HepG2 (cell line): ENCODE data around the gene PEX7. TPM values are rescaled to one million over a fixed set of nuclear protein-coding genes. Genes with fewer than 3 reads are reported as not detected.

ENCODE experiments used
- ATAC-seq: fragments of 200-7000 bp; cut with Tn5 transposase; 3 replicates; pipeline ENCODE4 v1.9.1; 2020; ENCODE audit warnings: mild to moderate bottlenecking, moderate library complexity
- BruUV-seq: library from RNA; stranded (reverse); fragments of 400-500 nt; replicated peaks from 2 replicates; lab custom pipeline; 2021; lab: Mats Ljungman, UMichigan
- CTCF ChIA-PET: fragments of 300-600 bp; formaldehyde crosslinking; extraction: SDS; loops from one replicate; lab custom pipeline; 2021; ENCODE audit warnings: low total read pairs, inconsistent platforms, low intra/inter-chr PET ratio; lab: Yijun Ruan, JAX
- POLR2A ChIA-PET: fragments of 350-600 bp; sonication (Branson Sonifier 250); formaldehyde crosslinking; loops from one replicate; lab custom pipeline; 2020; ENCODE audit warnings: antibody characterized with exemption, inconsistent platforms; lab: Yijun Ruan, JAX
- DNase-seq: peaks from one replicate; pipeline ENCODE4 v3.0.0-alpha.2; 2015; ENCODE audit warnings: low spot score
- FAIRE-seq: peaks from 3 replicates; lab custom pipeline; 2011; peaks lifted over from hg19 to GRCh38; lab: Jason Lieb, UNC
- H2AFZ ChIP-seq: one replicate; pipeline ENCODE4 v1.6.1; 2011; ENCODE audit warnings: low read length, inconsistent platforms
- H3K27ac ChIP-seq: fragments of 300-600 bp; 3 replicates; pipeline ENCODE4 v1.8.0; 2011; ENCODE audit warnings: mixed run types, mild to moderate bottlenecking, mixed read lengths, low read length, inconsistent platforms; ENCODE audit not compliant: insufficient read depth; ENCODE audit errors: extremely low read length
- H3K27me3 ChIP-seq, 2 experiments: fragments of 200-600 bp in 1 of 2; 2 replicates in 1 of 2; 3 replicates in 1 of 2; pipeline versions ENCODE4 v1.6.0 to v1.8.0; 2011; ENCODE audit warnings: low read length in 2 of 2, mild to moderate bottlenecking in 2 of 2, moderate library complexity in 2 of 2, inconsistent platforms in 1 of 2; ENCODE audit not compliant: insufficient read depth in 2 of 2, control insufficient read depth in 1 of 2
- H3K36me3 ChIP-seq, 2 experiments: fragments of 200-600 bp in 1 of 2; replicated peaks in 1 of 2; 2 replicates in 1 of 2; 3 replicates in 1 of 2; pipeline versions ENCODE4 v1.5.1 to v1.8.0; 2011; ENCODE audit warnings: low read length in 2 of 2, inconsistent platforms in 1 of 2; ENCODE audit not compliant: insufficient read depth in 2 of 2, control insufficient read depth in 1 of 2
- H3K4me1 ChIP-seq: 2 replicates; pipeline ENCODE4 v1.5.1; 2012; ENCODE audit warnings: low read length, inconsistent platforms; ENCODE audit not compliant: insufficient read depth
- H3K4me2 ChIP-seq: 2 replicates; pipeline ENCODE4 v1.6.0; 2011; ENCODE audit warnings: low read depth, low read length, inconsistent platforms
- H3K4me3 ChIP-seq, 3 experiments: fragments of 200-600 bp in 1 of 3; sonication (generic), shearing (Covaris generic) in 1 of 3; replicated peaks in 1 of 3; 2 replicates each; pipeline ENCODE4 v1.5.1; 2011 to 2016; ENCODE audit warnings: low read length in 3 of 3, inconsistent platforms in 2 of 3, low read depth in 2 of 3, mild to moderate bottlenecking in 2 of 3, control low read depth in 1 of 3, mixed read lengths in 1 of 3; ENCODE audit not compliant: insufficient read depth in 1 of 3
- H3K79me2 ChIP-seq: one replicate; pipeline ENCODE4 v1.6.1; 2011; ENCODE audit warnings: low read length, inconsistent platforms; ENCODE audit not compliant: insufficient read depth
- H3K9ac ChIP-seq: 2 replicates; pipeline ENCODE4 v1.6.0; 2011; ENCODE audit warnings: mild to moderate bottlenecking, low read depth, low read length, inconsistent platforms; ENCODE audit not compliant: insufficient read depth
- H3K9me3 ChIP-seq: 2 replicates; pipeline ENCODE4 v1.5.1; 2012; ENCODE audit warnings: mild to moderate bottlenecking, low read length
- H4K20me1 ChIP-seq: 2 replicates; pipeline ENCODE4 v1.6.0; 2011; ENCODE audit warnings: inconsistent platforms, mild to moderate bottlenecking, low read length, moderate library complexity; ENCODE audit not compliant: insufficient read depth
- GABPB1 ChIP-seq: IDR thresholded peaks from 2 replicates; pipeline ENCODE4 v1.6.1; 2016; ENCODE audit warnings: mild to moderate bottlenecking, missing genetic modification reagents, moderate library complexity, missing compliant biosample characterization
- KLF12 ChIP-seq: sonication (generic); formaldehyde crosslinking; IDR thresholded peaks from 2 replicates; pipeline ENCODE4 v1.4.0; 2020; ENCODE audit warnings: missing genetic modification reagents, borderline replicate concordance
- MAFK ChIP-seq, 2 experiments: IDR thresholded peaks in 1 of 2; conservative IDR thresholded peaks in 1 of 2; 2 replicates each; pipeline ENCODE4 v1.6.1; 2011; ENCODE audit warnings: improper control_type of control experiment in 2 of 2, low read length in 2 of 2
- NR3C1 ChIP-seq: sonication (generic); formaldehyde crosslinking; IDR thresholded peaks from 2 replicates; pipeline ENCODE4 v1.4.0; 2020; ENCODE audit warnings: missing genetic modification reagents
- SP2 ChIP-seq: sonication (generic); formaldehyde crosslinking; IDR thresholded peaks from 2 replicates; pipeline ENCODE4 v1.5.1; 2020; ENCODE audit warnings: mild to moderate bottlenecking, missing genetic modification reagents
- STAT6 ChIP-seq: sonication (generic); formaldehyde crosslinking; IDR thresholded peaks from 2 replicates; pipeline ENCODE4 v1.4.0; 2020; ENCODE audit warnings: missing genetic modification reagents, mild to moderate bottlenecking, borderline replicate concordance
- ZNF263 ChIP-seq: sonication (generic); formaldehyde crosslinking; IDR thresholded peaks from 2 replicates; pipeline ENCODE4 v1.4.0; 2020; ENCODE audit warnings: missing genetic modification reagents
- ZNF484 ChIP-seq: sonication (generic); formaldehyde crosslinking; IDR thresholded peaks from 2 replicates; pipeline ENCODE4 v1.5.1; 2020; ENCODE audit warnings: mild to moderate bottlenecking, low read depth, missing genetic modification reagents, borderline replicate concordance
- ZNF780A ChIP-seq: sonication (generic); formaldehyde crosslinking; IDR thresholded peaks from 2 replicates; pipeline ENCODE4 v1.8.0; 2022; ENCODE audit warnings: mild to moderate bottlenecking, missing genetic modification reagents, moderate library complexity
- ZNF788 ChIP-seq: sonication (generic); formaldehyde crosslinking; IDR thresholded peaks from 2 replicates; pipeline ENCODE4 v1.5.0; 2020; ENCODE audit warnings: mild to moderate bottlenecking, missing genetic modification reagents, borderline replicate concordance
- ZNF850 ChIP-seq: sonication (generic); formaldehyde crosslinking; conservative IDR thresholded peaks from 2 replicates; pipeline ENCODE4 v1.9.0; 2021; ENCODE audit warnings: mild to moderate bottlenecking, missing genetic modification reagents
- ZSCAN20 ChIP-seq: sonication (generic); formaldehyde crosslinking; IDR thresholded peaks from 2 replicates; pipeline ENCODE4 v1.4.0; 2020; ENCODE audit warnings: missing genetic modification reagents, mild to moderate bottlenecking, borderline replicate concordance
- WGBS: methylation state at CpG from one replicate; pipeline ENCODE4 v1.1.6; 2017; ENCODE audit warnings: low lambda C conversion rate; 5-methylcytosine and 5-hydroxymethylcytosine counted together
- in situ Hi-C: cut with HindIII; loops from 2 replicates; pipeline ENCODE4 v1.10.0; 2017; ENCODE audit warnings: low pct_unique_long_range_greater_than_20kb; ENCODE audit not compliant: extremely low pct_ligation_motif_present
- intact Hi-C: fragments of 100-400 bp; cut with micrococcal nuclease; formaldehyde crosslinking; loops from one replicate; pipeline ENCODE4 v1.10.0; 2022; ENCODE audit not compliant: unreplicated experiment
- polyA plus RNA-seq, 8 experiments: library from polyadenylated mRNA; depleted of rRNA in 3 of 8; stranded (reverse) in 7 of 8; unstranded in 1 of 8; fragments of >200 nt; fragmentation: Illumina TruSeq in 4 of 8; extraction: Trizol in 4 of 8; gene quantifications; 2 replicates each; pipeline versions ENCODE4 v1.2.1 to v1.2.3, GENCODE V29; 2011 to 2016; ENCODE audit warnings: low read depth in 4 of 8, missing spikeins in 1 of 8, mixed read lengths in 1 of 8; ENCODE audit not compliant: insufficient read depth in 1 of 8
- total RNA-seq, 5 experiments: library from RNA; depleted of rRNA; stranded (reverse); fragments of >200 nt; fragmentation: Illumina TruSeq; extraction: Trizol; gene quantifications; 2 replicates each; pipeline ENCODE4 v1.2.3, GENCODE V29; 2016; ENCODE audit warnings: low read depth in 1 of 5
- TF ChIP-seq, protein P1 (sequence below): sonication (generic); formaldehyde crosslinking; IDR thresholded peaks from 2 replicates; pipeline ENCODE4 v1.8.1; 2022; ENCODE audit warnings: mild to moderate bottlenecking, missing genetic modification reagents
- TF ChIP-seq, protein P2 (sequence below): sonication (generic); formaldehyde crosslinking; IDR thresholded peaks from 2 replicates; pipeline ENCODE4 v1.5.1; 2020; ENCODE audit warnings: missing genetic modification reagents, mild to moderate bottlenecking, borderline replicate concordance

Gene PEX7
- total and polyA plus RNA-seq, 2 of the 13 experiments (the other 11 are each of a cell fraction or from before 2014, with no cell fraction given) = 0.04 to 0.53 TPM

GRCh38 chr6:136777651-136778050 lies 44.7 kb upstream of the PEX7 start:
- no peaks in the 10 kb centered on the region for H3K79me2 ChIP-seq
- H3K9ac ChIP-seq = no peak overlapping the region
- ATAC-seq = no peak
- no peak overlapping the region for H3K4me2 ChIP-seq
- H3K9me3 ChIP-seq = no peaks in the 10 kb centered on the region
- in situ Hi-C loops = no loop called here
- no peak for TF ChIP-seq MAFK (conservative IDR thresholded peaks at IDR 0.05 in 1 of 2, IDR thresholded peaks at IDR 0.05 in 1 of 2; ENCODE audit: low read length in 2 of 2)
- no peak for TF ChIP-seq ZNF788 (CRISPR knock-in tag)
- no peak for TF ChIP-seq GABPB1
- no peak for TF ChIP-seq ZNF484
- no peak for TF ChIP-seq ZNF850
- TF ChIP-seq, protein P1, sequence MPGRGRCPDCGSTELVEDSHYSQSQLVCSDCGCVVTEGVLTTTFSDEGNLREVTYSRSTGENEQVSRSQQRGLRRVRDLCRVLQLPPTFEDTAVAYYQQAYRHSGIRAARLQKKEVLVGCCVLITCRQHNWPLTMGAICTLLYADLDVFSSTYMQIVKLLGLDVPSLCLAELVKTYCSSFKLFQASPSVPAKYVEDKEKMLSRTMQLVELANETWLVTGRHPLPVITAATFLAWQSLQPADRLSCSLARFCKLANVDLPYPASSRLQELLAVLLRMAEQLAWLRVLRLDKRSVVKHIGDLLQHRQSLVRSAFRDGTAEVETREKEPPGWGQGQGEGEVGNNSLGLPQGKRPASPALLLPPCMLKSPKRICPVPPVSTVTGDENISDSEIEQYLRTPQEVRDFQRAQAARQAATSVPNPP (CRISPR knock-in tag) = no peak
- TF ChIP-seq, all 625 proteins: peak for 0
- Histone ChIP-seq H2AFZ (no peak overlapping the region), H3K36me3 (no peaks in the 10 kb centered on the region), H3K27ac (no peak overlapping the region), H3K4me1 (no peaks in the 10 kb centered on the region), H4K20me1 (no peaks in the 10 kb centered on the region), H3K4me3 (no peak overlapping the region), H3K27me3 (0 out of 5 replicates have a peak, but pooled peaks cover 0 to 4% of the 10 kb centered on the region in 2 experiments)
- 10% methylated on average over 3 of the region's 3 CpGs for WGBS
- BruUV-seq = no TSS peak
- FAIRE-seq = no peak
- ChIA-PET POLR2A (no interaction called here), CTCF (no interaction called here)
- DNase-seq = no peak
- intact Hi-C loops = no loop called here

DNA sequence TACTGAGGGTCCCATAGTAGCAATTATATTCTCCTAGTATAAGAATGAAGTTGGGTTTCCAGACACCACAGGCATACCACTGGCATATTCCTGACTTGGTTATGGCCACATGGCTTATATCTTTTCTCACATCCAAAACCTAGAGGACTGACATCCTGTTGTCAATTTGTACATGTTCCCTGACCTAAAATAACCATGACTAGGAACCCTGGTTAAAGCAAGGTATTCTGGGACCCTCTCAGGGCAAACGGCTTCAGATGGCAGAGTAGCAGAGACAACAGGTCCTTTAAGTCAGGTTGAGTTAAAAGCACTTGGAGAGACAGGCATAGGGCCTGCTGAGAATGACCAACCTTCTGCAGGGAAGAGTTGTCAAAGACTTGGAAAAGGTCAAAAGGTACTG lies 42.7 kb upstream of the PEX7 start:
- ATAC-seq (no peak), FAIRE-seq (no peak), DNase-seq (no peak)
- H3K4me3 ChIP-seq = no peak overlapping the region
- H3K4me1 ChIP-seq = no peaks in the 10 kb centered on the region
- ChIA-PET POLR2A (no interaction called here), CTCF (no interaction called here)
- H3K9me3 ChIP-seq = no peaks in the 10 kb centered on the region
- H4K20me1 ChIP-seq = no peaks in the 10 kb centered on the region
- no peak overlapping the region for H2AFZ ChIP-seq
- intact Hi-C loops = no loop called here
- H3K36me3 ChIP-seq = no peaks in the 10 kb centered on the region
- no peak overlapping the region for H3K9ac ChIP-seq
- no peak overlapping the region for H3K4me2 ChIP-seq
- 0% methylated on average over 1 of the region's 1 CpG for WGBS
- H3K27ac ChIP-seq = no peak overlapping the region
- BruUV-seq = no TSS peak
- in situ Hi-C loops = no loop called here
- H3K27me3 ChIP-seq = 0 out of 5 replicates have a peak, but pooled peaks cover 0 to 4% of the 10 kb centered on the region in 2 experiments
- no peaks in the 10 kb centered on the region for H3K79me2 ChIP-seq
- TF ChIP-seq ZNF263 (CRISPR knock-in tag) = no peak
- TF ChIP-seq KLF12 (CRISPR knock-in tag) = no peak
- no peak for TF ChIP-seq SP2 (CRISPR knock-in tag)
- TF ChIP-seq, protein P2, sequence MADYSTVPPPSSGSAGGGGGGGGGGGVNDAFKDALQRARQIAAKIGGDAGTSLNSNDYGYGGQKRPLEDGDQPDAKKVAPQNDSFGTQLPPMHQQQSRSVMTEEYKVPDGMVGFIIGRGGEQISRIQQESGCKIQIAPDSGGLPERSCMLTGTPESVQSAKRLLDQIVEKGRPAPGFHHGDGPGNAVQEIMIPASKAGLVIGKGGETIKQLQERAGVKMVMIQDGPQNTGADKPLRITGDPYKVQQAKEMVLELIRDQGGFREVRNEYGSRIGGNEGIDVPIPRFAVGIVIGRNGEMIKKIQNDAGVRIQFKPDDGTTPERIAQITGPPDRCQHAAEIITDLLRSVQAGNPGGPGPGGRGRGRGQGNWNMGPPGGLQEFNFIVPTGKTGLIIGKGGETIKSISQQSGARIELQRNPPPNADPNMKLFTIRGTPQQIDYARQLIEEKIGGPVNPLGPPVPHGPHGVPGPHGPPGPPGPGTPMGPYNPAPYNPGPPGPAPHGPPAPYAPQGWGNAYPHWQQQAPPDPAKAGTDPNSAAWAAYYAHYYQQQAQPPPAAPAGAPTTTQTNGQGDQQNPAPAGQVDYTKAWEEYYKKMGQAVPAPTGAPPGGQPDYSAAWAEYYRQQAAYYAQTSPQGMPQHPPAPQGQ = no peak
- TF ChIP-seq STAT6 = no peak
- TF ChIP-seq NR3C1 (CRISPR knock-in tag) = no peak
- no peak for TF ChIP-seq ZSCAN20 (CRISPR knock-in tag)
- TF ChIP-seq ZNF780A (CRISPR knock-in tag) = no peak
